Medulla oblongata (tissue), 1 donor: ENCODE measurements around the gene STAT6.
"Not testable (repeated sequence)": the region's sequence is repeated elsewhere in the genome, so short reads cannot be mapped to it uniquely, and the experiment has no call there.

Experiments used
- DNase-seq: peaks from one replicate; pipeline ENCODE4 v3.0.0-alpha.2; 2015; ENCODE audit errors: extremely low spot score

Gene STAT6

DNA sequence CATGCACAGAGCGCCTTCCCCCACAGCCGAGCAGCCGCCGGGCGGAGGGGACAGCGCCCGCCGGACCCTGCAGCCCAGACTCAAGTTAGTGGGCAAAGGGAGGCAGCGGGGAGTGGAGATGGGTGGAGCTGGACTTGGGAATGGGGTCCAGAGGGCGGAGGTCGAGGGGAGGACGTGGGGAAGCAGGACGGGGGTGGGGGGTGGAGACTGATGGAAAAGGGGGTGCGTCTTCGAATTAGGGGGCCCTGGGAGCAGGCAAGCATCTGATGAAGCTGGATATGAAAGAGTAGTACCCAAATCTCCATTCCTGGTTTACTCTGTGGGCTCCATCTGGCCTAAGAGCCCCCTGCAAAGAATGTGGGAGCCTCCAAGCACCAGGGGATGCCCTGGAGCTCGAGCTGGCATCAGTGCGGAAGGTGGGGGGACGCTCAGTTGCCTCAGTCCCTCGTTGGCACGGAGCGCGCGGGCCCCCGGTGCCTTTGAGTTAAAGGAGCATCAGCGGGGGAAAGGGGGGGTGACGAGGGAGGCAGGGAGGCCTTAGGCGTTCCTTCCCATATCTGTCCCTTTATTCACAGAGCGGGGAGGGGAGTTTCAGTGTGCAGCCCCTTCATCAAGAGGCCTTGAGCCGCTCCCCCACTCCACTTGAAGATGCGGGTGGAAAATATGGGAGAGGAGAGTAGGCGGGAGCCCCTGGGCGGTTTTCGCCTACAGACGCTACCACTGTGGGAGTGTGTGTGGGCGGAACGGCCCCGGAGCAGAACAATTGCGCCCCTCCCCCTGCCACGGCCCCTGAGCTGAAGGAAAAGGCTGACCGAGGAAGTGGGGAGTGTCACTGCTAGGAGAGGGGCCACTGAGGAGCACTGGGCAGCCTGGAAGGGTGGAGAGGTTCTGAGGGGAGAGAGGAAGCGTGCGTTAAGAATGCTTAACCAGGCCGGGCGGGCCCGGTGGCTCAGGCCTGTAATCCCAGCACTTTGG is 21.6 kb downstream of the STAT6 start:
- peak; percentile 70 for DNase-seq

DNA sequence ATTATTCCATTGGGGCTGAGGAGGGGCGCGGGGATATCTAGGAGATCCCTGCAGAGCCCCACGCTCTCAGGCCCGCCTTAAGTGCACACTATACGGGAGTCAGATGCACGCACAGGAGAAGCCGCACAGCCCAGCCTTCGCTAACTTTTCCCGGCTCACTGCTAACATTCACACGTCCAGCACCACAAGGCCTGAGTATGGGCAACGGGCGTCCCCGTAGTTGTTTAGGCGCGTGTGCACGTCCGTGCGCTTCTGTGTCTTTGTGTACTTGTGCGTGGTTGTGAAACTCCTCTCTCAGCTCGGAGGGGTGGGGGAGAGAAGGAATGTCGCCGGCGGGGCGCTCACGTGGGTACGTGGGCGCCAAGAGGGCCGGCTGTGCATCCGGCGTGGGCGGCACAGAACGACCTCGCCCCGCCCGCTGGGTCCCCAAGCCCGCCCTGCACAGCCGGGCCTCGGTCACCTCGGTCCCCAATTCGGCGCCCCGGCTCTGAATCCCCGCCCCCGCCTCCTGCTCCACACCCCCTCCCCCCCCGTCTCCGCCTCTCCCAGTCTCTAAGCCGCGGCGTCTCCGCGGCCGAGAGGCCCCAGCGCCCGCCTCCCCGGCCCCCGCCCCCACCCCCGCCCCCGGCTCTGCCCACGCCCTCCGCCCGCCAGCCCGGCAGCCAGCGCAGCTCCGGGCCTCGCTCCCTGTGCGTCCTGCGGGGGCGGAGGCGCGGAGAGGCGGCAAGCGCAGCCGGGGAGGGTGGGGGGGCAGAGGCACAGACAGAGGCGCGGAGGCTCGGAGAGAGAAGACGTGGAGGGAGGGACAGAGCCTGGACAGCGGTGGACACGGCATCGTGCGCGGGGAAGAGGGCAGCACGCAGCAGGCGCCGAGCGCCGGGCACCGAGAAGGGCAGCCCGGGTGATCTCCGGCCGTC is 22.6 kb downstream of the STAT6 start, which contains the start of gene NAB2:
NAB2 (plus strand) TSS at position 761 of the 917 bp plus-strand sequence. CDS start 158 bp downstream, outside the sequence.
- peak; percentile 93 for DNase-seq

DNA sequence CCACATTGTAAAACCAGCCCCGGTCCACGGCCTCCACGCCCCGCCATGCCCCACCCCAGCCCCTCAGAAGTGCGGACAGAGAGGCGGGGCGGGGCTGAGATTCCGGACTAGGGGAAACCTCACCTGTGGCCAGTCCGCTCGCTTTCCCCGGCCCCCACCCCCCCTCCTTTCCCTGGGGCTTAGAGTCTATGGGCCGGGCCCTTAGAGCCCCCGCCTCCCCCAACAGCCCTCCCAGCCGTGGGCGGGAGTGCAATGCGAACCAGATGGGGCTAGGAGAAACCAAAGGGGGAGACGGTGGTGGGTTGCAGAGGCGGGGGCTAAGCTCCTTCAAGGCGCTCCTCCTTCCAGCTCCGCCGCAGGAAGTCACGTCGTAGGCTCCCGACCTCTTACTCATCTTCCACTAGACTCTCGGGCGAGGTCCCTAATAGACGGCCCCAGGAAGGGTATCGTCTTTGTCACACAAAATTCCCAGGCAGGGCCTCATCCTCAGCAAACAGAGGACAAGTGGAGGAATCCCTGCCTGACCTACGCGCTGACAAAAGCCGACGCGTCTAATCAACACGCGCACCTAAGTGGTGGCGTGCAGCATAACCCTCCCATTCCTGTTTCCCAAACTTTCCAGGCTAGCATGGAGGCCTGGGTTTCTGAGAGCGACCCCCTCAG is 23.3 kb downstream of the STAT6 start:
- peak; percentile 66 for DNase-seq

DNA sequence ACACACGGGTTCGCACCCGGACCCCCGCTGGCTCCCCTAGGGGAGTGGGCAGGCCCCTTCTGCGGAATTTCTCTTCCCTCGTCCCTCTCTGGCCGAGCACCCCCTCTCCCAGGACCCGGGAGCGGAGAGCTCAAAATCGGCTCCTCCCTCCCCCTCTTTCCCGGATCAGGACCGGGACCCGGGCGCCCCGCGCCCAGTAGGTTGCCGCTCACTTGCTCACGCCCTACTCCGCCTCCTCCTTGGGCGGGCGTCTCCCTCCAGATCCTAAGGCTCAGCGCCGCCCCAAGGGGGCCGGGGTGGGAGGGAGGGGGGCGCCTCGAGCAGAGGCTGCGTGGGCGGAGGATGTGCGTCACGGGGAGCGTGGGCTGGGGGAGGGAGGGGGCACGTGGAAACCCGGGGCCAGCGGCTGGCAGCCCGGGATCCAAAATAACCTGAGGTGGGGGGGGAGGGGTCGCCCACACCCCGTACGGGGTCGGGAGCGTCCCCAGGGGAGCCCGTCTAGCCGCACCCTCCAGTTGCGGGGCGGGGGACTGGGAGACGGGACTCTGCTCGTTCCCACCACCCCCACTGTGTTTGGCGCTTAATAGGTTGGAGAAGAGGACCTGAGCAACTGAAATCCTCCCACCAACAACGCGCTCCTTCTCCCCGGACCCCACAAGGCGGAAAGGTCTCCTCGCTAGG is 24.0 kb downstream of the STAT6 start:
- peak; percentile 83 for DNase-seq

- peak; percentile 65 for DNase-seq
These were observed 24.6 kb downstream of the STAT6 start for GRCh38 chr12:57086493-57087009.

GRCh38 chr12:57085999-57086492 is 25.1 kb downstream of the STAT6 start:
- peak; percentile 30 for DNase-seq

GRCh38 chr12:57080855-57081254 is 30.3 kb downstream of the STAT6 start:
- no peak for DNase-seq

GRCh38 chr12:57079821-57080220 is 31.3 kb downstream of the STAT6 start:
- DNase-seq, result no peak

- peak; percentile 100 for DNase-seq
These were observed 32.4 kb downstream of the STAT6 start, which contains the start of gene NEMP1 for GRCh38 chr12:57078519-57079404. NEMP1 (minus strand) TSS chr12:57078791; CDS start chr12:57078745, 46 bp downstream.

GRCh38 chr12:57073566-57074450 is 37.4 kb downstream of the STAT6 start:
- DNase-seq, result not testable (repeated sequence)

DNA sequence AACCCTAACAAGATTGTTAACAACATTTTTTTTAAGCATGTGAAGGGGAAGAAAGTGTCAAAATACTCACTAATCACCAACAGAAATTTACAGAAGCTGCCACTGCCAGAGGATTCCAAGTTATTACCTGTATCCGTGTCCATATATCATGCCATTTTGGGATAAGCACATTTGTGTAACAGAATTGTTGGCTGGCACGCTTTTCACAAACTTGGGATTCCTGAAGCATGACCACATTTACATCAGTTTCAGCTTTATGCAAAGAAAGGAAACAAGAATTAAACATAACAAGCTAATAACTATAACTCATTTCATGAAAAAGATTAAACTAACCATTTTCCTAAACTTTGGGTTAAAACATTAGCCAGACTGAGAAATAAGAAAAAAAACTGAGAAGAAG is 38.5 kb downstream of the STAT6 start:
- DNase-seq, result no peak

- peak; percentile 96 for DNase-seq
These were observed 41.6 kb downstream of the STAT6 start for GRCh38 chr12:57069523-57069922.

DNA sequence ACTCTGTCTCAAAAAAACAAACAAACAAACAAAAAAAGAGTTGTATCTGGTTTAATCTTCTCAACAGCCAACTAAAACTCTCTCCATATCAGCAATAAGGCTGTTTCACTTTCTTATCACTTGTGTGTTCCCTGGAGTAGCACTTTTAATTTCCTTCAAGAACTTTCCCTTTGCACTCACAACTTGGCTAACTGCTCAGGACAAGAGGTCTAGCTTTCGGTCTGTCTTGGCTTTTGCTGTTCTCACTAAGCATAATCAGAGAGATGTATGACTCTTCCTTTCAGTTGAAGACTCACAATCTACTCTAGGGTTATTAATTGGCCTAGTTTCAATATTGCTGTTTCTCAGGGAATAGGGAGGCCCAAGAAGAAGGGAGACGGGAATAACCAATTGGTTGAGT is 44.9 kb downstream of the STAT6 start:
- no peak for DNase-seq

DNA sequence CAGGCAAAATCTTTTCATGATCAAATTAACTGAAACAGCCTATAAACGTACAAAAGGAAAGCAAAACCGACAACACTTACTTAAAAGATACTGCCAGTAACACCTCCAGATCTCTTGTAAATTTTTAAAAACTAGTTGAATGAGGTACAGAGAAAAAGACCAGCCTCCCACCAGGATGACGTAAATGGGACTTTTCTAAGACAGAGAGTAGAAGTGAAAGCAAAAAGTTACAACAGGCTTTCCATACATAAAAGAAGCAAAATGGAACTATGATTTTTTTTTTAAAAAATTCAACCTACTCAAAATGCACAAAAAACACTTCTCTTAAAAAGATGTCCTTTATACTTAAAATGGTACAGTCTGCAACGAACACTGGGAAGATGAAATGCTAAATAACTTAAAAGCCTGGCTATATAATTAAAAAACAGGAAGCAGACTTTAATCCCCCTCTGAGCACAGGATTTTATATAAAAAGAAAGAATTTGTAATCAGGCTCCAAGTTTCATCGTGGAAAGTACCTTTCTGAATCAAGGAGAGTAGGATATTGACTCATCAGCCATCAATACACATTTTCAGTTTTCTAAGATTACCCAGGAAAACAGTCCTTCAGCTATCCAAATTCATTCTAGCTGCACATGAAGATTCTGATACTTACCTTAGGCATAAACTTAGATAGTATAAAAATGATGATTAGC is 47.0 kb downstream of the STAT6 start:
- peak; percentile 56 for DNase-seq

- DNase-seq, result no peak
These were observed 52.7 kb downstream of the STAT6 start for GRCh38 chr12:57058454-57058853.

GRCh38 chr12:57057067-57057751 is 54.0 kb downstream of the STAT6 start:
- DNase-seq, result no peak

GRCh38 chr12:57055824-57056223 is 55.3 kb downstream of the STAT6 start:
- no peak for DNase-seq
